Stimulated activated CD8-positive, alpha-beta memory T cell treated with anti-CD3 and anti-CD28 coated beads, Interleukin-12 subunit alpha, Interleukin-12 subunit beta, amount 100 ng/mL, for 4 hours (primary cell): ENCODE data around the gene ALDH1L1.

Source experiments
- DNase-seq: peaks from one replicate; pipeline ENCODE4 v3.0.0-alpha.2; 2020; ENCODE audit warnings: low read depth

The ALDH1L1 gene

DNA sequence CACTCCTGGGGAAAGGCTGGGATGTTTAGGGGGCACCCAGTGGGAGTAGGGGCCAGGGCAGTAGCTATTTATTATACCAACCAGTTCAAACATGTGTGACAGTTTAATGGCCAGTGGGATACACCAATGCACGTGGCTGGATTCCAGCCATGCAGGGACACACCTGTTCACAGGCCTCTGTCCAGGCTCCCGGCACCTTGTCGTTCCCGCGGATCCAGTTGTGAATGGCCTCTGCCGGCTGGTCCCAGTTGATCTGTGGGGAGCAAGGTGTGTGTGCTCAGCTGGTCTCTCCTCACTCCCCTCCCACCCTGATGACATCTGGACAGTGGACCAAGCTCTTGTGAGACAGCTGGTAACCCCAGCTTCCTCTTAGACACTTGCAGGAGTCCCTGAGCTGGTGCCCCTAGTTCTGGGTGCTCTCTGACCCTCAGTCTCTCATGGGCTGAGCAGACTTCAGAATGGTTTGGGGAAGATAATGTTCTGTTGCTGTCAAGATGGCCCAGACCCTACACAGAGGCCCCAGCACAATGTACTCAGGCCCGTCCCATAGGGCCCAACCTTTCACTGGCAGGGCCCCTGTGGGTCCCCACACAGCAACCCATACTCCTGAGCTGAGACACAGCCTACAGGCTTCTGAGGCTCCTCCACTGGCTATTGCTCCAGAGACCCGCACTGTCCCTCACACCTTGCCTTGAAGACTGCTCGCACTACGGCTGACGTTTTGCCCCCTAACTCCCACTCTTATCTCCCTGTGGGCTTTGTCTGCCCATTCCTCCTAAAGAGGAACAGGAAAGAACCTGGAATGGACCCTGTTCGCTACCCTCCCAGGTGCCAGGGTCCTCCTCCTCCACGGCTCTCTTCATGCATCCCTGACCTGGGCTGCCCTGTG lies 25.8 kb downstream of the ALDH1L1 start:
- no peak for DNase-seq

- DNase-seq: no peak
These were observed 26.6 kb downstream of the ALDH1L1 start for GRCh38 chr3:126153695-126154360.

GRCh38 chr3:126152901-126153694 lies 27.3 kb downstream of the ALDH1L1 start:
- DNase-seq: no peak

DNA sequence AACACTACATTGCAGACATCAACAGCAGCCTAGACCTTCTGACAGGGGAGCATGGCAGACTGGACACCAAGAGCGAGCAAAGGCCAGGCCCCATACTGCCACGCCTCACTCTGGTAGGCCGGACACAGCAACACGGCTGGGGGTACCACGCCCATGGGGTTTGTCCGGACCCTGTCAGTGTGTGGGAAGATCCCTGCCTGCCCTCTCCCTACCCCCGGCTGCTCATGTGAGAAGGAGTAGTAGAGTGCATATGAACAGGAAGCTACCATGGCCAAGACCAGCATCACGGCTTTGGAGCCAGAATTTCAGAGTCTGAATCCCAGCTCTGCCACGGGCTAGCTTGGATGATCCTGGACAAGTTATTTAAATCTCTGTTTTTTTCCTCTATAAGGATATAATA lies 27.9 kb downstream of the ALDH1L1 start:
- no peak for DNase-seq

DNA sequence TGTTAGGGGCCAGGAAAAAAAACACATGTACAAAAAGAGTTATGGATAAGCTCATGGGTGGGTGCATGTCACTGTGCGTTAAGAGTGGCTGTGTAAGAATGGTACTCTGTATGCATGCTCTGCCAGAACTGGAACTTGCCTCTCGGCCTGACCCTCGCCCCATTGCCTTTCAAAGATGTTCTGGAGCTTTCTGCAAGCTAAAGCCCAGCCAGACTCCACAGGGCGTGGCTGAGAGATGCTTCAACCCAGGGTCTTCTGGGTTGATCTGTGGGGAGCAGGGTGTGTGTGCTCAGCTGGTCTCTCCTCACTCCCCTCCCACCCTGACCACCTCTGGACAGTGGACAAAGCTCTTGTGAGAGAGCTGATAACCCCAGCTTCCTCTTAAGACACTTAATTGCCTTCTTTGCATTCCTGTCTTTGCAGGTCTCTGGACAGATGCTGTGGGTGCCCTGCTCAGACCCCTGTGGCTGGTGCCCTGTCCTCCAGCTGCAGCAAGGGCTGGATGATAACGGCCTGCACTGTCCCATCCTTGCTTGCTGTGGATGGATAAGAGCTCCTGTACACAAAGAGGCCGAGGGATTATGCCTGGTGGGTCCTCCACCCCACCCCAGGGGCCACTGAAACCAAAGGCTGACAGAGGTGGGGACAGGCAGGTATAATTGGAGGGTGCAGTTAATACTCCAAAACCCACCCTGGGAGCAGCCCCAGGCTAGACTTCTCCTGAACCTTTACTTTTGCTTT lies 28.7 kb downstream of the ALDH1L1 start:
- DNase-seq: no peak

DNA sequence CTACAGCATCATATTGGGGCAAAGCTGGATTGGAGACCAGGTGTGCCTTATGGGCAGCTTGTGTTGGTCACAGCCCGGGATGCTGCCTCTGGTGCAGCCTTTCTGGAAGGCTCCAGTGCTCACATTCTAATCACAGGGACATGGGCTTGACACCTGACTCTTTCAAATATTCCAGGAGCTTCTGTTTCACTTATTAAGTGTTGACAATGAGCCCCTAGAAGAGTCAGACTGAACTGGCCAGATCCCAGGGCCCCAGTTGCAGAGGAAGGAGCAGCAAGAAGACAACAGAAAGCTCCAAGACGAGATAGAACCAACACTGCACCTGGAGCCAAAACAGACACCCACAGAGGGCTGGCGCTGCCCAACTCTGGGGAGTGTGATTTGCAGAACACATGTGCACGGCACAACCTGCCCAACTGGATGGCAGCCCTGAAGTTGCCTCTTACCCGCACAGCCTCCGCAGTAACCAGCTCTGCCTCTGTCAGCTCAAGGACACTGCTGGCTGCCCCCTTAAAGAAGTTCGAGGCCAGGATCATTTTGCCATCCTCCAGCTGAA lies 30.3 kb downstream of the ALDH1L1 start:
- DNase-seq: no peak

DNA sequence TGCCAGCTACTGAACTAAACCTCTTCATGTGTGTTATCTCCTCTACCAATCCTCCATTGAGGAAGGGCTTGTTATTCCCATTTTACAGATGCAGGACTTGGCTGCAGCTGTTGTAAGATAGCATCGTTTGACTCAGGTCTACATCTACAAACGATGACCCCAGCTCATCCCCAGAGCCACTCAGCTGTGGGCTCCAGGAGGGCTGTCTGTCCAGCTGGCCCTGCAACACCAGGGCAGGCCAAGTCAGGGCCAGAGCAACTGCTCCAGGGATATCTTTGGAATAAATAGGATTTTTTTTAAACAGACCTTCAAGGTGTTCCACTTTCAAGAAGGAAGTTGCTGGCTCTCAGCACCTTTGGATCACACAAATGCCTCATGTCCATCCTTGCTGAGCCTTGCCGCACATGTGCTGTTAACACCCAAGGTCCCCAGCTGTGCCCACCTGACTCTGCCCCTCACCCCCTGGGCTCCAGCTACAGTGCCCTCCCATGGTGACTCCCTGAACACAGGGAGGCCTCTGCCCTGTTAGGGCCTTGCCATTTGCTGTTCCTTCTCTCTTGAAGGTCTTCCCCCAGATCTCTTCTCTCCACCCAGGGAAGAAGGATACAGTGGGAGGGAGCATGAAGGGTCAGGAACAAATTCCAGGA lies 31.0 kb downstream of the ALDH1L1 start:
- DNase-seq: no peak

DNA sequence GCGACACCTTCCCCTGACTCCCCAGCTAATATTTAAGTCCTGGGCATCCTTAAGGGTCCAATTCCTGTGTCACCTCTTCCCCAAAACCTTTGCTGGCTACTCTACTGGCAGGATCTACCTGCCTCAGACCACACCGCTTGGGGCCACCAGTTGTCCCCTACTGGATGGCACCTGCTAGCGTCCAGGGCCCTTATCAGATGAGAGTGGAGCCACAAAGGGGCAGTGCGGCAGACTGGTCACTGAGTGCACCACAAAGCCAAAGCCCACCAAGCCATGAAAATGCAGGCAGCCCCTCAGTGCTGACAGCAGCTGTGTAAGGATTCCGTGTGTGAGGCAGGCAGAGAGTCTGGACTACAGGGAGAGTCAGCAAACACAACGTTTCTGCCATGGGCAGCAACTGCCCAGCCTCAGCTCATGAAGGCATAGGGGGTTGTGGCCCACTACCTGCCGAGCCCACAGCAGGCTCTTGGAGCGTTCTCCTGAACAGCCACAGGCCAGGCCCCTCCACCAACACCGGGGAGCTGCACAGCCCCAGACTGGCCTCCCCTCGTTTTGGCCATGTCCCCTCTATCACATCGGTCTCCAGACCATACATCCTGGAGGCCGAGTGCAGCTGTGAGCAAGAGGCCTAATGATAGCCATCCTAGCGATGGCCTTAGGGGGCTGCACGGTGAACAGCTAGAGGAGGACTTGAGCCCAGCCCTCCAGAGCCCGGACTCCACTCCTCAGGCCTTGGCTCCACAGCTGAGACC lies 32.3 kb downstream of the ALDH1L1 start:
- DNase-seq: no peak

- DNase-seq: no peak
These were observed 33.0 kb downstream of the ALDH1L1 start for GRCh38 chr3:126147147-126147931.

- no peak for DNase-seq
These were observed 33.8 kb downstream of the ALDH1L1 start for GRCh38 chr3:126146525-126147146.

- DNase-seq: no peak
These were observed 34.4 kb downstream of the ALDH1L1 start for GRCh38 chr3:126146034-126146433.

GRCh38 chr3:126142652-126143051 lies 37.7 kb downstream of the ALDH1L1 start:
- no peak for DNase-seq

DNA sequence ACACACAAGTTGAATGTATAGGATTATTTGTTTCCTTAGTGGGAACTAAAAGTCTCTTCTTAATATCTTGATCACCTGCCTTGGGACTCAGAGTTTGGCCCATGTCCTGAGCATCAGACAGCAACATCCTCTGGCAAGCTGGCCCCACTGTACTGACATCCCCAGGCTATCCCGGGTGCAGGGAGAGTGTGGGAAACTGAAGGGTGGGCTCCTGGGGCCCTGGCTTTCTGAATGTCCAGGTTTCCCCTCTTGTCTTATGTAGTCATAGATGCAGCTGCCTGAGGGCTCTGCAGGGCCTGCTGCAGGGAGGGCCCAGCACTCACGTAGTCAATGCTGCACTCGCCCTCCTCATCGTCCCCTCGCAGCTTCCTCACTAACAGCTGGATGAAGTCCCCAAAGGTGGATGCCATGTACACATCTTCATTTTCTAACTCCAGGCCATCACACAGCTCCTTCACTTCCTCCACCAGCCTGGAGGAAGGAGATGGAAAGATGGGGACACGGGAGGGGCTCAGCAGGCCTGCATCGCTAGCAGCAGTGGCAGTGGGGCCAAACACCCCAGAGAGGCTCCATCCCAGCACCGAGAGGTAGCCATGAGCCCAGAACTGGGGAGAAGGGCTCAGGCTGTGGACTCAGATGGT lies 42.8 kb downstream of the ALDH1L1 start:
- no peak for DNase-seq

DNA sequence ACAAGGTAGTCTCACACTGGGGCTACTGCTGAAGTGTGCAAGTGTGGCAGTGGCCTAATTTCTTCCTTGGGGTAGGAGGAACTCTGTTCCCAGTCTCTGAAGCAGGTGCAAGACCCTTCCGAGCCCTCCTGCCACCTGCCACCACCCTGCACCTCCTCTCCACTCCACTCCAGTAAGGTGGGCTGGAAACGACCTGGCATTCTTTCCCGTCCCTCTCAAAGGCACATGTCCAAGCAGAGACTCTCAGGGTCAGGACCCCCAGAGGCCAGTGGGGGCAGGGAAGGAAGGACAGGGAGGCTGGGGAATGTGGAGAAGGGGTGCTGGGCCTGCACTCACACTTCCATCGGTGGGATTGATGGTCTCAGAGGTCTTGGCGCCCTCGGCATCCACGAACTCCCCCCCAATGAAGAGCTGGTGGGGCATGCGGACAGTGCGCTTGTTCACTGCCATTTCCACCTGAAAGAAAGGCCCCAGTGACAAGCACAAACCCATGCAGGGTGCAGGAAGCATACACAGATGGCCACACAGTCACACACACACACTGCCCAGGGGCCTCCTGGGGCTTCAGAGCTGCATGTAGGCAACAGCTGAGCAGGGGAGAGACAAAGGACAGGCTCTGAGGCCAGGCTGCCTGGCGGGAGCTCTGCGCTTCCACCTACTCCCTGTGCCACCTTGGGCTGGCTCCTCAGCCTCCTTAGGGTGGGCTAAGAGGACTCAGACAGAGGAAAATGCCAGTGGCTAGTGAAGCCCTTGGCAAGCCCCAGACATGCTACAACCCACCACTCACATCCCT lies 43.8 kb downstream of the ALDH1L1 start:
- no peak for DNase-seq

DNA sequence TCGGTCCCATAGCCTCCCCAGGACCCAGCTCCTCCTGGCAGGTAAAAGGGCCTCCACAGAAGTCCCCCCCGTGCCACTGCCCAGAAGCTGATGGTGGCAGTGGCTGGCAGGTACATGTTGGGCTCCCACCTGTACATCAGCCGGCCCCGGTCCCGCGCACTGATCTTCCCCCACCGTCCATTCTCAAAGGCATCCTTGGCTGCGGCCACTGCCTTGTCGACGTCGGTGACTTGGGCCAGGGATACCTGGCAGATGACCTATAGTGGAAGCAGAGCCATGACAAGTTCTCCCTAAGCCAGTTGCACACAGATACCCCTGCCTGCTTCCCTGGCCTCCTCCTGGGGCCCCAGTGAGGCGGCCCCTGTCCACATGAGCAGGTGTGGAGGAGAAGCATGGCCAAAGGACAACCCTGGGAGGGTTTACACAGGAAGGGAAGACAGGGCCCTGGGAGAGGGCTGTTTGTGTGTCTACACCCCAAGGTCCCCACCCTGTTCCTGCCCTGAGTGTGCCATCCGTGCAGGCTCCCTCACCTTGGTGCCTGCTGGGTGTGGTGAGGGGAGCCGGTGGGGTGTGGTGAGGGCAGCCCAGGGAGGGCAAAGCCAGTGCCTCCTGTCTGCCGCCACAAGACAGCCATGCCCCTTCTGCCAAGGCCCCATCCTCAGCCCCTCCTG lies 44.8 kb downstream of the ALDH1L1 start:
- DNase-seq: no peak

DNA sequence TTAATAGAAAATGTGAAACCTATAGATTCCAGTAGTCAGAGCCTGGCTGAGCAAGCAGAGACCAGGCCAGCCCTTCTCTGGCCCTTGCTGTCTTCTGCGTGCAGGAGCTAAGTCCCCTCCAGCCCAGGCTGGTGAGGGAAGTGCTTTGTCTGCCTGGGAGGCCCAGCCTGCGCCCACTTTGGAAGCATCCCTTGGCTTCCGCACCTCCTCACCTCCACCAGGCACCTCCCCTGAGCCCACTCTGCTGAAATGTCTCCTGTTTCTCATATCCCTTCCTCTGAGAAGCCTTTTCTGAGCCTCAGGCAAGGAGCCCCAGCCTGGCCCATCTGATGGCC lies 45.3 kb downstream of the ALDH1L1 start:
- no peak for DNase-seq

- no peak for DNase-seq
These were observed 46.0 kb downstream of the ALDH1L1 start for GRCh38 chr3:126134219-126134975.
